Embryonic facial prominence (tissue), 1 donor: Measurements from ENCODE around the gene MFRP.

Source experiments
- DNase-seq: peaks from one replicate; pipeline ENCODE4 v3.0.0-alpha.2; 2016; ENCODE audit errors: extremely low spot score

Gene MFRP

GRCh38 chr11:119318240-119319135, 28.0 kb downstream of the MFRP start:
- DNase-seq: no peak

GRCh38 chr11:119317592-119318239, 28.8 kb downstream of the MFRP start:
- no peak for DNase-seq

- DNase-seq: no peak
These were observed 29.5 kb downstream of the MFRP start, which contains the start of gene MCAM for GRCh38 chr11:119316729-119317591. Gene MCAM, minus strand, starts transcription at chr11:119317130. Its CDS starts 29 bp downstream, at chr11:119317101.

- no peak for DNase-seq
These were observed 30.3 kb downstream of the MFRP start for GRCh38 chr11:119316016-119316728.

- no peak for DNase-seq
These were observed 31.1 kb downstream of the MFRP start for GRCh38 chr11:119315131-119316015.

GRCh38 chr11:119314726-119315125, 31.8 kb downstream of the MFRP start:
- DNase-seq: no peak

- DNase-seq: no peak
These were observed 35.8 kb downstream of the MFRP start for GRCh38 chr11:119310682-119311052.

GRCh38 chr11:119309953-119310681, 36.4 kb downstream of the MFRP start:
- no peak for DNase-seq

- DNase-seq: no peak
These were observed 37.1 kb downstream of the MFRP start for GRCh38 chr11:119309411-119309810.

GRCh38 chr11:119307974-119308373, 38.5 kb downstream of the MFRP start:
- DNase-seq: no peak

- no peak for DNase-seq
These were observed 39.3 kb downstream of the MFRP start for GRCh38 chr11:119307219-119307618.

- no peak for DNase-seq
These were observed 40.1 kb downstream of the MFRP start for GRCh38 chr11:119306373-119306890.

- no peak for DNase-seq
These were observed 40.7 kb downstream of the MFRP start for GRCh38 chr11:119305556-119306372.

GRCh38 chr11:119303227-119303718, 43.2 kb downstream of the MFRP start:
- no peak for DNase-seq

- no peak for DNase-seq
These were observed 46.1 kb downstream of the MFRP start for GRCh38 chr11:119300198-119300964.

GRCh38 chr11:119299416-119299815, 47.1 kb downstream of the MFRP start:
- no peak for DNase-seq

GRCh38 chr11:119298726-119299125, 47.8 kb downstream of the MFRP start:
- DNase-seq: no peak

- DNase-seq: no peak
These were observed 48.6 kb downstream of the MFRP start for GRCh38 chr11:119297938-119298337.
